Osteoblast (primary cell): Measurements from ENCODE around the gene EXOC5. TPM values are rescaled to one million over a fixed set of nuclear protein-coding genes. Genes with fewer than 3 reads are reported as not detected.
A peak's percentile ranks its signal among the peaks of the same experiment; 100 is the strongest.

Experiments
- DNase-seq: peaks from one replicate; pipeline ENCODE4 v3.0.0; 2011; ENCODE audit warnings: low spot score, mixed read lengths; ENCODE audit not compliant: insufficient read length; ENCODE audit errors: missing footprints
- H2AFZ ChIP-seq: 2 replicates; pipeline ENCODE4 v1.6.0; 2011; ENCODE audit warnings: mild to moderate bottlenecking, low read length
- H3K27ac ChIP-seq: 2 replicates; pipeline ENCODE4 v1.5.1; 2011; ENCODE audit warnings: mild to moderate bottlenecking, low read depth, low read length, moderate library complexity
- H3K27me3 ChIP-seq: 2 replicates; pipeline ENCODE4 v1.6.0; 2012; ENCODE audit warnings: mild to moderate bottlenecking, control low read depth, inconsistent platforms, low read length, moderate library complexity; ENCODE audit not compliant: insufficient read depth
- H3K36me3 ChIP-seq: 2 replicates; pipeline ENCODE4 v1.5.1; 2011; ENCODE audit warnings: mild to moderate bottlenecking, low read length, control low read depth, moderate library complexity; ENCODE audit not compliant: insufficient read depth
- H3K4me1 ChIP-seq: 2 replicates; pipeline ENCODE4 v1.5.1; 2011; ENCODE audit warnings: mild to moderate bottlenecking, low read length, control low read depth, moderate library complexity; ENCODE audit not compliant: insufficient read depth
- H3K4me2 ChIP-seq: 2 replicates; pipeline ENCODE4 v1.6.0; 2011; ENCODE audit warnings: mild to moderate bottlenecking, low read length; ENCODE audit not compliant: insufficient read depth
- H3K4me3 ChIP-seq: fragments of 200-600 bp; sonication (generic); 3 replicates; pipeline ENCODE4 v1.5.1; 2012; ENCODE audit warnings: mild to moderate bottlenecking, low read length, inconsistent platforms; ENCODE audit not compliant: insufficient read depth
- H3K79me2 ChIP-seq: 2 replicates; pipeline ENCODE4 v1.6.0; 2012; ENCODE audit warnings: mild to moderate bottlenecking, low read length, control low read depth, inconsistent platforms; ENCODE audit not compliant: insufficient read depth
- H3K9me3 ChIP-seq: 2 replicates; pipeline ENCODE4 v1.5.1; 2011; ENCODE audit warnings: low read depth, low read length, control low read depth
- H4K20me1 ChIP-seq: 2 replicates; pipeline ENCODE4 v1.6.0; 2012; ENCODE audit warnings: mild to moderate bottlenecking, low read length, control low read depth; ENCODE audit not compliant: insufficient read depth
- CTCF ChIP-seq: IDR thresholded peaks from 2 replicates; pipeline ENCODE4 v1.5.1; 2011; ENCODE audit warnings: mild to moderate bottlenecking, low read depth, low read length, moderate library complexity; ENCODE audit errors: extremely low read depth
- total RNA-seq: library from RNA; depleted of rRNA; stranded (reverse); fragments of >200 nt; gene quantifications from 2 replicates; pipeline ENCODE4 v1.2.3, GENCODE V29; 2012

Gene EXOC5
- total RNA-seq, 1 donor = 80.3 TPM

- Histone ChIP-seq H4K20me1 (no peaks in the 10 kb centered on the region), H3K79me2 (no peaks in the 10 kb centered on the region), H3K4me2 (no peak overlapping the region), H3K4me3 (no peak overlapping the region), H2AFZ (no peak overlapping the region), H3K9me3 (no peaks in the 10 kb centered on the region), H3K27me3 (no peaks in the 10 kb centered on the region), H3K4me1 (peaks cover 5% of the 10 kb centered on the region), H3K36me3 (no peaks in the 10 kb centered on the region), H3K27ac (no peak overlapping the region)
- no peak for DNase-seq
- TF ChIP-seq CTCF = no peak
These were observed 68.8 kb downstream of the EXOC5 start for GRCh38 chr14:57199921-57200320.

DNA sequence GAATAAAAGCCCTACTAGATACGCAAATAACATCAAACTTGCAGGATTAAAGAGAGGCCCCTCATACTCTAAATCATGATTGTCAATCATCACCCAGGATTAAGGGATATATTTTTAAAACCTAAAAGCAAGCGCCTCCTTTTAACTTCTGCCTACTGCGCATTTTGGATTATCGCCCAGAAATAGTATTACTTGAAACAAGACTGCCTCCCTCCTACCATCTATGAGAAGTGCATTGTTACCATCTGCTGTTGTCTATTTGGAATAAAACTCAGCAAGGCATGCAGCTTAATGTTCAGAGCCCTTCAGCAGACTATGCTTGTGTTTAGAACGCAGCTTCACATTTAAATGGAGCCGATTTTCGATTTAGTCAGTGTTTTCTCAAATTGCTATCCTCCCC is 79.6 kb downstream of the EXOC5 start:
- Histone ChIP-seq H3K79me2 (no peaks in the 10 kb centered on the region), H3K27ac (no peak overlapping the region), H3K4me3 (no peak overlapping the region), H3K4me2 (no peak overlapping the region), H3K36me3 (no peaks in the 10 kb centered on the region), H3K4me1 (no peaks in the 10 kb centered on the region), H3K27me3 (peaks cover 5% of the 10 kb centered on the region), H3K9me3 (no peaks in the 10 kb centered on the region), H2AFZ (no peak overlapping the region), H4K20me1 (no peaks in the 10 kb centered on the region)
- peak; percentile 20 for TF ChIP-seq CTCF
- DNase-seq = peak; percentile 67

DNA sequence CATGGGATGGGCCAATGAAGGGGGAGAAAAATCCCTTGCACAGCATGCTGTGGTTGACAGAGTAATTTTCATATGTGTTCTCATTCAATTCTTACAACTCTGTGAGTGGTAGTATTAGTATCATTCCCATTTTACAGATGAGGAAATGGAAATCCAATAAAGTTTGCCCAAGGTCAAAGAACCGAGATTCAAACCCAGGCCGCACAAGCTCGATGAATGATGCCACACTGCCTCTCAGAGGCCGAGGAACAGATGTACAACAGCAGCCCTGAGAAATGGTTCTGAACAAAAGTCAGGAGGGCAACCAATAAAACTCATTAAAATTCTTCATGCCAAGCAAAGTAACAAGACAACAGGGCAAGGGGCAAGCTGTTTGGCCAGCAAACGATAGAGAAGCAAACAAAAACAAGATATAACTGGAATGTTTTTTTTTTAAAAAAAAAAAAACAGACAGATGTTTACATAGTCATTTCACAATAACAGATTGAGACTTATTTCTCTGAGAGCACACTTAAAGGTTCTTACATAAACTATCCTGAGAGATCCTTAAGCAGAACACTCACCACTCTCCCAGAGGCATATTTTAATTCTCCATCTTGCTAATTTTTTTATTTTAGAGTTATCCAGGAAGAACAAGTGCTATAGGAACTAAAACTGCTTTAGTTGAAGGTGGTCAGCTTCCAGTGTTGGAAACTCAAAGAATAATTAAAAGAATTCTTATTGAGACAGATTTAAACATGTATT is 85.8 kb downstream of the EXOC5 start:
- peaks cover 9% of the 10 kb centered on the region for H3K27me3 ChIP-seq
- no peak overlapping the region for H3K4me3 ChIP-seq

GRCh38 chr14:57179273-57179672 is 89.4 kb downstream of the EXOC5 start:
- peaks cover 5% of the 10 kb centered on the region for H3K27me3 ChIP-seq
- no peak for DNase-seq
- no peak overlapping the region for H3K4me2 ChIP-seq
- no peaks in the 10 kb centered on the region for H3K36me3 ChIP-seq
- no peaks in the 10 kb centered on the region for H3K4me1 ChIP-seq
- no peaks in the 10 kb centered on the region for H3K9me3 ChIP-seq
- H3K79me2 ChIP-seq = no peaks in the 10 kb centered on the region
- no peak overlapping the region for H2AFZ ChIP-seq
- TF ChIP-seq CTCF = no peak
- no peak overlapping the region for H3K4me3 ChIP-seq
- H3K27ac ChIP-seq = no peak overlapping the region
- no peaks in the 10 kb centered on the region for H4K20me1 ChIP-seq

More for the DNA sequence above, 85.8 kb downstream of the EXOC5 start:
- Histone ChIP-seq H3K4me1 (no peaks in the 10 kb centered on the region), H3K27ac (no peak overlapping the region), H3K79me2 (no peaks in the 10 kb centered on the region), H4K20me1 (no peaks in the 10 kb centered on the region), H3K9me3 (no peaks in the 10 kb centered on the region), H2AFZ (no peak overlapping the region), H3K36me3 (no peaks in the 10 kb centered on the region), H3K4me2 (no peak overlapping the region)
- DNase-seq = no peak
- peak; percentile 44 for TF ChIP-seq CTCF
